Esophagus (tissue), 2 donors: ENCODE results near the gene CFAP69. TPM values are rescaled to one million over a fixed set of nuclear protein-coding genes. Genes with fewer than 3 reads are reported as not detected.

Source experiments
- H3K27ac ChIP-seq, 2 donors: one replicate each; pipeline ENCODE4 v1.5.1; 2013; ENCODE audit warnings: low read depth in 2 of 2, mild to moderate bottlenecking in 2 of 2, inconsistent platforms in 1 of 2, low read length in 1 of 2, moderate library complexity in 1 of 2
- H3K27me3 ChIP-seq, 2 donors: one replicate each; pipeline ENCODE4 v1.6.1; 2013; ENCODE audit warnings: low read length in 2 of 2, control low read depth in 1 of 2, mild to moderate bottlenecking in 1 of 2; ENCODE audit not compliant: insufficient read depth in 2 of 2, control insufficient read depth in 1 of 2
- H3K36me3 ChIP-seq, 2 donors: one replicate each; pipeline ENCODE4 v1.6.1; 2013; ENCODE audit warnings: low read length in 1 of 2; ENCODE audit not compliant: control insufficient read depth in 2 of 2, insufficient read depth in 2 of 2
- H3K4me1 ChIP-seq, 2 donors: one replicate each; pipeline ENCODE4 v1.6.1; 2013; ENCODE audit warnings: low read length in 1 of 2; ENCODE audit not compliant: control insufficient read depth in 2 of 2, insufficient read depth in 2 of 2
- H3K4me3 ChIP-seq, 2 donors: one replicate each; pipeline ENCODE4 v1.5.1; 2013; ENCODE audit warnings: low read length in 2 of 2, mild to moderate bottlenecking in 2 of 2, low read depth in 1 of 2, moderate library complexity in 1 of 2
- H3K9me3 ChIP-seq, 2 donors: one replicate each; pipeline ENCODE4 v1.6.1; 2013; ENCODE audit warnings: mild to moderate bottlenecking in 2 of 2, low read depth in 1 of 2, low read length in 1 of 2, moderate library complexity in 1 of 2; ENCODE audit not compliant: control insufficient read depth in 2 of 2, insufficient read depth in 1 of 2
- WGBS, 2 donors: extraction: QIAGEN DNeasy Blood & Tissue Kit; methylation state at CpG; one replicate each; pipeline ENCODE4 v1.1.7; 2013; 5-methylcytosine and 5-hydroxymethylcytosine counted together
- polyA plus RNA-seq, 2 donors: library from polyadenylated mRNA; stranded (reverse); fragments of 200-250 nt; gene quantifications; one replicate each; pipeline ENCODE4 v1.2.3, GENCODE V29; 2013
- donor health status: healthy with polysubstance abuse.
- donor health status: Bipolar disorder and iron deficiency.

Gene CFAP69
- polyA plus RNA-seq, 2 donors, result 1.4 to 3.1 TPM

DNA sequence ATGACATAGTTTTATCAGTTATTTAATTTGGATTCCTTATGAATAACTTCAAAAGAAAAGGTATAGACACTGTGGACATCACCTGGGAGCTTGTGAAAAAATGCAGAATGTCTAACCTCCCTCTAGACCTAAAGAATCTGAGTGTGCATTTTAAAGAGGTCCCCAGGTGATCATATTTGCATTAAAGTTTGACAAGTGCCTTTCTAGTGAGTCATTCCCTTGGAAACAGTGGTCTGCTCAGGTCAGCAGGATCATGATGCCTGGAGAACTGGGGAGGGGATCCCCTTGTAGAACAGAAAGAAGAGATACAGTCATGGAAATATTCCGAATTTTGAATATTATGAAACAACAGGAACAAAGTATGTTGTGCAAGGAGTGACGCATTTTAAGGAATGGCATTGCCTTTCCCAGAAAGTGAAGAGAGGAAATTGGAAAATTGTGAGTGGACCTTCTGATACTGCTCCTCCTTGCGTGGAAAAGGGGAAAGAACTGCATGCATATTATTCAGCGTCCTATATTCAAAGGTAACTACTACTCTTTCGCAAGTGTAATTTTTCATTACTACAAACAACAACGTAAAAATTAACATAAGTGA is 28.8 kb upstream of the CFAP69 start:
- Histone ChIP-seq H3K27ac (no peak overlapping the region), H3K9me3 (no peaks in the 10 kb centered on the region), H3K4me1 (no peaks in the 10 kb centered on the region), H3K36me3 (no peaks in the 10 kb centered on the region), H3K4me3 (no peak overlapping the region), H3K27me3 (no peaks in the 10 kb centered on the region)
- WGBS, 2 donors, result 85 to 86% methylated on average over 6 of the region's 6 CpGs

DNA sequence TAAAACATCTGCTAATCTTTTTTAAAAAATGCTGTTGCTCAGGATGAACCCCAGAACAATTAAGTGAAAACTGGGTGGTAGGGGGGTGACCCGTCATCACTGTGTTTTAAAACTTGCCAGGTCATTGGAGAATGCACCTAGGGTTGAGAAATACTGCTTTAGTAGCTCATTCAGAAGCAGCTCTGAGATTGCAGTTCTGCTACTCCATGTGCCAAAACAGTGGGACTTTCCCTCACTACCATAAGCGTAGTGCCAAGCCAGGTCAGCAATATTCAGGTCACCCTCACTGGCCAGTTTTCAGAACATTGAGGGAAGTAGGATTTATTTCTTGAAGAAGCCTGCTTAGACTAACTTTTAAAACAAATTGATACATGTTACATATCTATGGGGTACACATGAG is 28.2 kb upstream of the CFAP69 start:
- no peak overlapping the region for H3K4me3 ChIP-seq
- 61 to 63% methylated on average over 2 of the region's 2 CpGs for whole genome bisulfite sequencing, 2 donors
- H3K9me3 ChIP-seq, result no peaks in the 10 kb centered on the region
- H3K27ac ChIP-seq, result no peak overlapping the region
- H3K27me3 ChIP-seq, result no peaks in the 10 kb centered on the region
- H3K4me1 ChIP-seq, result no peaks in the 10 kb centered on the region
- no peaks in the 10 kb centered on the region for H3K36me3 ChIP-seq

DNA sequence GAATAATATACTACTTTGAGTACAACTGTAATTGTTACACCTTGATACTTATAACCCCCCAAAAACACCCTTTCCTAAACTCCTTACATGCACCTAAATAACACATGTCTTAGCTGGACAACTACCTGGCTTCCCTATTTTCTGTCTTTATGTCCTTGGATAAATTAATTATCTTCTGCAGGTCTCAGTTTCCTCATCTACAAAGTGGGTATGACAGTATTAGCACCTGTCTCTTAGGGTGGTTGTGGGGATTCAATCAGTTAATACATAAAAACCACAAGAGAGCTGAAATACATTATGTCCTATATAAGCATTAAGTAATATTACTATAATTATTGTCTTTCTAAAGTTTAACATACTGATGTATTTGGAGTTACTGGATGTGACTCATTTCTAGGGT is 22.6 kb upstream of the CFAP69 start:
- Histone ChIP-seq H3K27ac (no peak overlapping the region), H3K4me1 (peaks cover 0 to 2% of the 10 kb centered on the region in 2 donors), H3K27me3 (no peaks in the 10 kb centered on the region)

DNA sequence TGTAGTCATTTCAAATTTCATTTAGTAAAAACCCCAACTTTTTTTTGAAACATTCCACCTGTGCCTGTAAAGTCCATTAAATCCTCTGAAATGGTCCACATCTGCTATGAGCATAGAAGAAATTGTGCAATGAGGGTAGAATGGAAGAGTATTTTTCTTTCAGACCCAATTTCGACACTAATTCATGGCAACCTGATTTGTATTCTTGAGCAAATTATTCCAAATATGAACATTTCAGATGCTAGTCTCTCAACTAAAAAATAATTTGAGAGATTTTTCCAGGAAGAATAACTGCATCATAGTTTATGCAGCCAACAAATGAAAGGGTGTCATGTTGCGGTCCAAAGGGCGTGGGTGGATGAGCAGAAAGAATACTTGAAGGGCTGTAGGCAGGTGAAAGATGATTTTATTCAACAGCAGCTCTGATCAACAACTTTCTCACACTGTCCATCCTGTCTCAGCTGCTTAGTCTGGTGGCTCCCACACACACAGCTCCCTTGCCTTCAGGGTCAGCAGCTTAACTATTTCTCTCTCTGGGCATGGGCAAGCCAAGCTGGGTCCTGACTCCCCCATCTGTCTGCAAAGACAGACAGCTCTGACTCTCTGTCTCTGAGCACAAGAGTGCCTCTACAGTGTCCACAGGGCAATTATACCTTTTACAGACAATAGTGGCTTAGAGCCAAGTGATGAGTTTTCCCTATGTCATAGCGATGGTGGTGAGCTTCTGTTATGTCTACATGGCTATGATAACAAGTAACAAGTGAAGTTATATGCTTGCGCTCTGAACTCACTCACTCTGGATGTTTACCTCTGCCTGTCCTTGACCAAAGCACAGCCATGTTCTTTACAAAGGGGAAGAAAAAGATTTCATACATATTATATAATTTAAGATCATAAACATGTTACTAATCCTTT is 21.9 kb upstream of the CFAP69 start:
- no peaks in the 10 kb centered on the region for H3K36me3 ChIP-seq
- peaks cover 0 to 2% of the 10 kb centered on the region in 2 donors for H3K4me1 ChIP-seq
- peak overlapping the region in 1 of 2 donors; percentile 41 for H3K27ac ChIP-seq
- H3K27me3 ChIP-seq, result no peaks in the 10 kb centered on the region
- WGBS, 2 donors, result 79 to 82% methylated on average over 5 of the region's 5 CpGs
- no peak overlapping the region for H3K4me3 ChIP-seq
- H3K9me3 ChIP-seq, result no peaks in the 10 kb centered on the region

More for the DNA sequence above, 22.6 kb upstream of the CFAP69 start:
- no peaks in the 10 kb centered on the region for H3K9me3 ChIP-seq
- no peak overlapping the region for H3K4me3 ChIP-seq
- H3K36me3 ChIP-seq, result no peaks in the 10 kb centered on the region

DNA sequence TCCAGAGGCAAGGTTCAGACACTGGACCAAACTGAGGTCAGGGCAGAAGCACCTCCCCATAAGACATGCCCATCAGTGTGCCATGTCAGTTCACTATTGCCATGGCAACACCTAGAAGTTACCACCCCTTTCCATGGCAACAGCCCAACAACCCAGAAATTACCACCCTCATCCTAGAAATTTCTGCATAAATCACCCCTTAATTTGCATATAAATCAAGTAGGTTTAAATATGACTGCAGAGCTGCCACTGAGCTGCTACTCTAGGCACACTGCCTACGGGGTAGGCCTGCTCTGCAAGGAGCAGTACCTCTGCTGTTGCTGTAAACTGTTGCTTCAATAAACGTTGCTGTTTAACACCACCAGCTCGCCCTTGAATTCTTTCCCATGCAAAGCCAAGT is 20.8 kb upstream of the CFAP69 start:
- Histone ChIP-seq H3K4me3 (no peak overlapping the region), H3K36me3 (no peaks in the 10 kb centered on the region), H3K27ac (no peak overlapping the region), H3K27me3 (no peaks in the 10 kb centered on the region), H3K9me3 (no peaks in the 10 kb centered on the region), H3K4me1 (peaks cover 0 to 2% of the 10 kb centered on the region in 2 donors)
- 64 to 66% methylated on average over 3 of the region's 3 CpGs for WGBS, 2 donors

DNA sequence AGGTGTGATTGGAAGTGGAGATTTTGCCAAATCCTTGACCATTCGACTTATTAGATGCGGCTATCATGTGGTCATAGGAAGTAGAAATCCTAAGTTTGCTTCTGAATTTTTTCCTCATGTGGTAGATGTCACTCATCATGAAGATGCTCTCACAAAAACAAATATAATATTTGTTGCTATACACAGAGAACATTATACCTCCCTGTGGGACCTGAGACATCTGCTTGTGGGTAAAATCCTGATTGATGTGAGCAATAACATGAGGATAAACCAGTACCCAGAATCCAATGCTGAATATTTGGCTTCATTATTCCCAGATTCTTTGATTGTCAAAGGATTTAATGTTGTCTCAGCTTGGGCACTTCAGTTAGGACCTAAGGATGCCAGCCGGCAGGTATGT is 19.8 kb upstream of the CFAP69 start:
- Histone ChIP-seq H3K4me1 (peaks cover 0 to 2% of the 10 kb centered on the region in 2 donors), H3K27me3 (no peaks in the 10 kb centered on the region), H3K4me3 (no peak overlapping the region), H3K27ac (no peak overlapping the region), H3K36me3 (no peaks in the 10 kb centered on the region), H3K9me3 (no peaks in the 10 kb centered on the region)
- WGBS, 2 donors, result 94 to 97% methylated on average over 3 of the region's 3 CpGs

DNA sequence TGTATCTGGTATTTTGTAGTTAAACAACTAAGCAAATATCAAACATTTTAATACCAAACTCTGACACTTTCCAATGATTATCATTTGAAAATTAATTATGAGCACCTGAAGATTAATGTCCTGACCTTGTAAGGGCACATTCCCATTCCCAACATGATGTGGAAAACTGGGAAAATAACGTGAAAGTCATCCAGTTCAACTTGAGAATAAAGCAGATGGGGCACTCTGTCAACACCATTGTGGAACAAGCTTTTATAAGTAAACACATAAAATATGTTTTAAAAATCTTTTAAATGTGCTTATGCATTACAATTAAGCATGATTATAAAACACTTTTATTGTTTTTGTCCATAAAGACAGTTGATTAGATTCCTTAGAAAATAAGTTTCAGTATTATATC is 19.4 kb upstream of the CFAP69 start:
- Histone ChIP-seq H3K27ac (no peak overlapping the region), H3K4me3 (no peak overlapping the region)
- 52 to 65% methylated on average over 1 of the region's 1 CpG for whole genome bisulfite sequencing, 2 donors

DNA sequence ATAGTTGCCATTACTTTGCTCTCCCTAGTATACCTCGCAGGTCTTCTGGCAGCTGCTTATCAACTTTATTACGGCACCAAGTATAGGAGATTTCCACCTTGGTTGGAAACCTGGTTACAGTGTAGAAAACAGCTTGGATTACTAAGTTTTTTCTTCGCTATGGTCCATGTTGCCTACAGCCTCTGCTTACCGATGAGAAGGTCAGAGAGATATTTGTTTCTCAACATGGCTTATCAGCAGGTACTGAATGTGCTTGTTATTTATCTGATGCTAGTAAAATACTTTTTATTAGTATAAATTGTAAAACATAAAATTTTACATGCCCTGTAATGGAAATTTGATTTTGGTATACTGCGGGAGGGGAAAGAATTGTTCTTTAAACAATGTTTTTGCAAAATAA is 17.7 kb upstream of the CFAP69 start:
- Histone ChIP-seq H3K4me3 (no peak overlapping the region), H3K27ac (no peak overlapping the region), H3K4me1 (peaks cover 0 to 2% of the 10 kb centered on the region in 2 donors), H3K9me3 (no peaks in the 10 kb centered on the region), H3K27me3 (no peaks in the 10 kb centered on the region), H3K36me3 (no peaks in the 10 kb centered on the region)
- 66 to 95% methylated on average over 5 of the region's 5 CpGs for whole genome bisulfite sequencing, 2 donors

More for the DNA sequence above, 19.4 kb upstream of the CFAP69 start:
- Histone ChIP-seq H3K36me3 (no peaks in the 10 kb centered on the region), H3K27me3 (no peaks in the 10 kb centered on the region), H3K4me1 (peaks cover 0 to 2% of the 10 kb centered on the region in 2 donors), H3K9me3 (no peaks in the 10 kb centered on the region)

DNA sequence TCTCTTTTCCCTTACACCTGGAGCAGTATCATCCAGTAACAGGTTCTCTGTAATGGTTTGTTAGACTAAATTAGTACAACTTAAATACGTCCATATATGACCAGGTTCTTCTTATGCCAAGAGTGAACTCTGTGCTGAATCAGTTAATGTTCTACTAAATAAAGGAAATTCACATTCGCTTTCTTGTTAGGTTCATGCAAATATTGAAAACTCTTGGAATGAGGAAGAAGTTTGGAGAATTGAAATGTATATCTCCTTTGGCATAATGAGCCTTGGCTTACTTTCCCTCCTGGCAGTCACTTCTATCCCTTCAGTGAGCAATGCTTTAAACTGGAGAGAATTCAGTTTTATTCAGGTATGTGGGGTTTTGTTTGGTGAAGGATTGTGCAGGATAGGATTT is 15.3 kb upstream of the CFAP69 start:
- H3K27me3 ChIP-seq, result no peaks in the 10 kb centered on the region
- H3K36me3 ChIP-seq, result no peaks in the 10 kb centered on the region
- H3K27ac ChIP-seq, result no peak overlapping the region
- no peak overlapping the region for H3K4me3 ChIP-seq
- H3K4me1 ChIP-seq, result no peaks in the 10 kb centered on the region
- WGBS, 2 donors, result 49 to 56% methylated on average over 2 of the region's 2 CpGs
- no peaks in the 10 kb centered on the region for H3K9me3 ChIP-seq

DNA sequence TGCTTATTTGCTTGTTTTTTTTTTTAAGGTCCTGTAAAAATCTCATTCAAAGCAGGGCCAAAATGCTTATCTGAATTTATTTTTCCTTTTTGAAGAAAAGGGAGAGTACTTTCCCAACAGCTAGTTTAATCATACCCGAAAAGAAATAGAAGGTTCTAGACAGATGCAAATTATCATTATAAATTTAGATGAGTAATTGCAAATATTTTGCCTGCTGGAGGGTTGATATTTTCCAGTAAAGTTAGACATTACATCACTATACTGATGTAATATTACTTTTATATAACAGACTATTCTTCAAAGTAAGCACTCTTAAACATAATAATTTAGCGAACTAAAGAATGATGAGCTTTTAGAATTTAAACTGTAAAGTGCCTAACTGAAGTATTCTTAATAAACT is 14.1 kb upstream of the CFAP69 start:
- WGBS, 2 donors, result 84 to 89% methylated on average over 2 of the region's 2 CpGs
- Histone ChIP-seq H3K27me3 (no peaks in the 10 kb centered on the region), H3K36me3 (no peaks in the 10 kb centered on the region), H3K27ac (no peak overlapping the region), H3K4me3 (no peak overlapping the region), H3K4me1 (no peaks in the 10 kb centered on the region), H3K9me3 (no peaks in the 10 kb centered on the region)
